ENCODE data around the gene JAZF1. TPM values are rescaled to one million over a fixed set of nuclear protein-coding genes. Genes with fewer than 3 reads are reported as not detected.

The JAZF1 gene
- total and polyA plus RNA-seq, 2 of the 8 experiments (the other 6 are each of a cell fraction or from before 2014, with no cell fraction given) = 2.6 to 21.8 TPM

DNA sequence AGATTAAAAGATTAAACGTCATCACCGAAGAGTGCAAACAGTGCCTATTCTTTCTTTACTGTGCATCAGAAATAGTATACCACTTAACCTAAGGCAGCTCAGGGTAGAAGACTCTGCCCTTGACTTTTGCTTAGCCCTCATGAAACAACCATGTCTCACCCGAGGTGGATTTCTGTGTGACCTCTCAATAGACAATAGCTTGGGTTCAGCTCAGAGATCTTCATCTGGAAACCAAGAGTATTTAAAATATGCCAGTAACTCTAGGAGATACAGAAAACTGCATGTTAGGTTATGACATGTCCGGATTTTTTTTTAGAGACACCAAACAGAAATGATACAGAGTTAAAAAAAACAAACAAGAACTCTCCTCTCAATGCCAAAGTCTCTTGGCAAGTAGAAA lies 75.8 kb downstream of the JAZF1 start:
- H3K9ac ChIP-seq (replicated peaks in 1 of 4; ENCODE audit: extremely low read depth in 1 of 4, low read depth in 3 of 4, low read length in 3 of 4) = no peak overlapping the region

More for the DNA sequence above, 75.8 kb downstream of the JAZF1 start:
- no peak overlapping the region for H4K8ac ChIP-seq (ENCODE audit: extremely low read depth, insufficient read depth, low read length)
- H3K4me3 ChIP-seq (ENCODE audit: extremely low read depth in 1 of 4, insufficient read depth in 2 of 4, low read depth in 3 of 4, low read length in 4 of 4) = no peak overlapping the region
- no peaks in the 10 kb centered on the region for H3K27me3 ChIP-seq (replicated peaks in 1 of 4; ENCODE audit: control insufficient read depth in 3 of 4, extremely low read depth in 1 of 4, insufficient read depth in 3 of 4, low read length in 3 of 4)
- no peak overlapping the region for H3K18ac ChIP-seq (ENCODE audit: extremely low read depth, low read length)
- TF ChIP-seq GABPA (IDR thresholded peaks at IDR 0.05; ENCODE audit: borderline replicate concordance, insufficient read depth, low read length) (no peak), RBBP5 (IDR thresholded peaks at IDR 0.05; ENCODE audit: borderline replicate concordance, low read depth, low read length) (no peak), RNF2 (IDR thresholded peaks at IDR 0.05; ENCODE audit: borderline replicate concordance, low read depth, low read length, missing control alignments, poor library complexity, severe bottlenecking) (no peak), KDM1A (IDR thresholded peaks at IDR 0.05; ENCODE audit: borderline replicate concordance, low read length) (no peak), SP2 (IDR thresholded peaks at IDR 0.05; ENCODE audit: low read length) (no peak), SIN3A (conservative IDR thresholded peaks at IDR 0.05 in 1 of 2, IDR thresholded peaks at IDR 0.05 in 1 of 2; ENCODE audit: low read depth in 1 of 2, low read length in 2 of 2) (no peak), ASH2L (IDR thresholded peaks at IDR 0.05; ENCODE audit: low read length) (no peak), CHD1 (IDR thresholded peaks at IDR 0.05; ENCODE audit: low read depth, low read length) (no peak), HDAC6 (IDR thresholded peaks at IDR 0.05; ENCODE audit: low read depth, low read length) (no peak), YY1 (IDR thresholded peaks at IDR 0.05; ENCODE audit: low read depth, low read length) (no peak)
- TF ChIP-seq, protein P1, sequence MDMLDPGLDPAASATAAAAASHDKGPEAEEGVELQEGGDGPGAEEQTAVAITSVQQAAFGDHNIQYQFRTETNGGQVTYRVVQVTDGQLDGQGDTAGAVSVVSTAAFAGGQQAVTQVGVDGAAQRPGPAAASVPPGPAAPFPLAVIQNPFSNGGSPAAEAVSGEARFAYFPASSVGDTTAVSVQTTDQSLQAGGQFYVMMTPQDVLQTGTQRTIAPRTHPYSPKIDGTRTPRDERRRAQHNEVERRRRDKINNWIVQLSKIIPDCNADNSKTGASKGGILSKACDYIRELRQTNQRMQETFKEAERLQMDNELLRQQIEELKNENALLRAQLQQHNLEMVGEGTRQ (IDR thresholded peaks at IDR 0.05; ENCODE audit: low read length) = no peak
- no peak overlapping the region for H2AK5ac ChIP-seq (ENCODE audit: low read depth, low read length)
- H3K27ac ChIP-seq (ENCODE audit: low read depth, low read length) = no peak overlapping the region
- H2BK15ac ChIP-seq (ENCODE audit: low read length) = no peak overlapping the region
- H3K4me2 ChIP-seq (ENCODE audit: insufficient read depth in 1 of 2, low read depth in 2 of 2, low read length in 2 of 2) = no peak overlapping the region
- H3K4ac ChIP-seq (replicated peaks; ENCODE audit: insufficient read length, low read depth, low read length) = no peak overlapping the region
- no peaks in the 10 kb centered on the region for H4K20me1 ChIP-seq (replicated peaks in 1 of 2; ENCODE audit: control insufficient read depth in 1 of 2, insufficient read depth in 2 of 2, low read length in 2 of 2)
- H3K56ac ChIP-seq (replicated peaks; ENCODE audit: insufficient read length, low read depth, low read length) = no peak overlapping the region
- peaks cover 0 to 9% (median 3%) of the 10 kb centered on the region in 4 experiments; a peak in 3 of 7 replicates for H3K4me1 ChIP-seq (replicated peaks in 1 of 4; ENCODE audit: control insufficient read depth in 3 of 4, insufficient read depth in 4 of 4, low read length in 3 of 4)
- 84% methylated on average over 4 of the region's 4 CpGs; no CpG with 5 or more reads in 1 of the 2 experiments for WGBS, 2 experiments (ENCODE audit: extremely low coverage in 1 of 2, insufficient coverage in 1 of 2, insufficient read length in 1 of 2, insufficient replicate concordance in 2 of 2, low coverage in 1 of 2, low lambda C conversion rate in 2 of 2, missing lambda C conversion rate in 1 of 2)
- no peak overlapping the region for H2BK12ac ChIP-seq (ENCODE audit: low read depth, low read length)
- H3K14ac ChIP-seq (ENCODE audit: insufficient read length) = no peak overlapping the region
- H2BK5ac ChIP-seq (ENCODE audit: low read depth, low read length) = no peak overlapping the region
- H3K79me1 ChIP-seq (ENCODE audit: low read depth, low read length) = no peaks in the 10 kb centered on the region
- H3K23me2 ChIP-seq (ENCODE audit: low read depth, low read length) = no peaks in the 10 kb centered on the region; the same call in 1 of the 2 replicates
- CTCF ChIA-PET (ENCODE audit: partially characterized antibody) = interaction anchor here (1.0 to 2.6 kb wide), 2 partner anchors 8 to 11 kb away, joined by 4 to 11 read pairs; no protein-coding TSS in a partner anchor
- H3K79me2 ChIP-seq (ENCODE audit: control insufficient read depth in 1 of 2, insufficient read depth in 2 of 2, low read length in 2 of 2) = no peaks in the 10 kb centered on the region
- H3K36me3 ChIP-seq (ENCODE audit: control insufficient read depth in 2 of 4, insufficient read depth in 4 of 4, low read length in 3 of 4) = no peaks in the 10 kb centered on the region
- H2BK120ac ChIP-seq (replicated peaks; ENCODE audit: low read depth, low read length) = no peak overlapping the region
- DNase-seq (ENCODE audit: low read depth in 1 of 2, low spot score in 2 of 2) = no peak
- POLR2A ChIA-PET (ENCODE audit: partially characterized antibody) = no interaction called here
- H3K9me3 ChIP-seq (ENCODE audit: insufficient read depth in 2 of 2, low read depth in 1 of 2, low read length in 1 of 2) = no peaks in the 10 kb centered on the region
- no peak overlapping the region for H4K91ac ChIP-seq (replicated peaks; ENCODE audit: insufficient read length, low read length)
- no peak overlapping the region for H3K23ac ChIP-seq (ENCODE audit: insufficient read length)
- H2AFZ ChIP-seq (ENCODE audit: low read length) = no peak overlapping the region
- H2BK20ac ChIP-seq (ENCODE audit: low read length) = no peak overlapping the region
- no peak for FAIRE-seq
- H4K5ac ChIP-seq (ENCODE audit: insufficient read length, low read depth, low read length) = no peak overlapping the region

All from H1 (cell line).